ENCODE results near the gene MXRA7. TPM values are rescaled to one million over a fixed set of nuclear protein-coding genes. Genes with fewer than 3 reads are reported as not detected.

Gene MXRA7
- total RNA-seq, 6 experiments from 2014 or later, result 180 to 259 (median 192) TPM

- Mint-ChIP-seq H3K4me1 (ENCODE audit: low read depth) (peaks cover 46% of the 10 kb centered on the region), H3K4me3 (no peak overlapping the region), H3K9me3 (no peaks in the 10 kb centered on the region), H3K36me3 (ENCODE audit: low read depth) (peaks cover 62% of the 10 kb centered on the region), H3K27ac (no peak overlapping the region; the same call in 1 of the 2 replicates), H3K27me3 (ENCODE audit: insufficient read depth) (peaks cover 2% of the 10 kb centered on the region)
- TF ChIP-seq CTCF (IDR thresholded peaks at IDR 0.05), result no peak
- DNase-seq, result no peak
These were observed 10.2 kb upstream of the MXRA7 start for GRCh38 chr17:76720941-76721340.

- H3K36me3 Mint-ChIP-seq (ENCODE audit: low read depth), result peaks cover 61% of the 10 kb centered on the region
These were observed 9.4 kb upstream of the MXRA7 start for GRCh38 chr17:76720211-76720610.

GRCh38 chr17:76718516-76718915 is 7.8 kb upstream of the MXRA7 start:
- Mint-ChIP-seq H3K4me1 (ENCODE audit: low read depth) (peaks cover 58% of the 10 kb centered on the region), H3K27ac (peak overlapping the region; percentile 28; the same call in 1 of the 2 replicates), H3K27me3 (ENCODE audit: insufficient read depth) (peaks cover 5% of the 10 kb centered on the region), H3K4me3 (no peak overlapping the region), H3K9me3 (no peaks in the 10 kb centered on the region), H3K36me3 (ENCODE audit: low read depth) (peaks cover 69% of the 10 kb centered on the region)
- DNase-seq, result no peak
- no peak for TF ChIP-seq CTCF (IDR thresholded peaks at IDR 0.05)

More at GRCh38 chr17:76720211-76720610, 9.4 kb upstream of the MXRA7 start:
- no peak overlapping the region for H3K27ac Mint-ChIP-seq
- H3K9me3 Mint-ChIP-seq, result no peaks in the 10 kb centered on the region
- DNase-seq, result no peak
- H3K27me3 Mint-ChIP-seq (ENCODE audit: insufficient read depth), result peaks cover 2% of the 10 kb centered on the region
- peaks cover 47% of the 10 kb centered on the region for H3K4me1 Mint-ChIP-seq (ENCODE audit: low read depth)
- TF ChIP-seq CTCF (IDR thresholded peaks at IDR 0.05), result no peak
- no peak overlapping the region for H3K4me3 Mint-ChIP-seq

GRCh38 chr17:76716839-76717215 is 6.1 kb upstream of the MXRA7 start:
- Mint-ChIP-seq H3K4me3 (peak overlapping the region; percentile 81), H3K4me1 (ENCODE audit: low read depth) (peaks cover 56% of the 10 kb centered on the region), H3K36me3 (ENCODE audit: low read depth) (peaks cover 61% of the 10 kb centered on the region), H3K27ac (peak overlapping the region; percentile 98), H3K27me3 (ENCODE audit: insufficient read depth) (peaks cover 5% of the 10 kb centered on the region), H3K9me3 (no peaks in the 10 kb centered on the region)
- DNase-seq, result peak; percentile 85
- TF ChIP-seq CTCF (IDR thresholded peaks at IDR 0.05), result no peak

GRCh38 chr17:76716146-76716838 is 5.5 kb upstream of the MXRA7 start:
- Mint-ChIP-seq H3K4me3 (peak overlapping the region; percentile 81), H3K4me1 (ENCODE audit: low read depth) (peaks cover 57% of the 10 kb centered on the region), H3K27me3 (ENCODE audit: insufficient read depth) (peaks cover 5% of the 10 kb centered on the region), H3K36me3 (ENCODE audit: low read depth) (peaks cover 55% of the 10 kb centered on the region), H3K9me3 (no peaks in the 10 kb centered on the region), H3K27ac (peak overlapping the region; percentile 98)
- no peak for TF ChIP-seq CTCF (IDR thresholded peaks at IDR 0.05)
- peak; percentile 99 for DNase-seq
